ENCODE measurements around the gene MOK.
A peak's percentile ranks its signal among the peaks of the same experiment; 100 is the strongest.

Gene MOK

DNA sequence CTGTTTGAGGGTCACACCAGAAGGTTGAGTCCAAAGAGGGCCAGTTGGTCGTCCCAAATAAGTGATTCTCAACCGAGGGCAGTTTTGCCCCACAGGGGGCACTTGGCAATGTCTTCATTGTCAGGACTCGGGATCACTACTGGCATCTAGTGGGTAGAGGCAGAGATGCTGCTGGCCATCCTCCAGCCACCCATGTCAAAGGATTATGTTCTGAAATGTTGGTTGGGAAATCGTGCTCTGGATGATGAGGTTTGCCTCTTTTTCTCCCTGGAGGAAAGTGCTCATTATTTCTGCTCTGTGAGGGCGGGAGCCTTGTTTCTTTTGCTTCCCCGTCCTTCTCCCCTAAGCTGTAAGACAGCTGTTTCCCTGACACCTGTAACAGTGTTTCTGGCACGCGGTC is 18.1 kb upstream of the MOK start:
- Histone ChIP-seq H4K8ac (ENCODE audit: low read depth, low read length) (no peak overlapping the region), H3K18ac (ENCODE audit: low read length) (no peak overlapping the region), H3K79me2 (ENCODE audit: control insufficient read depth, insufficient read depth, low read length, poor library complexity) (peaks cover 8% of the 10 kb centered on the region), H3K27me3 (ENCODE audit: insufficient read depth, low read length) (no peaks in the 10 kb centered on the region), H3K4me3 (ENCODE audit: low read depth, low read length) (no peak overlapping the region), H4K91ac (ENCODE audit: low read depth, low read length) (no peak overlapping the region), H2AFZ (ENCODE audit: insufficient read depth, low read length, poor library complexity) (no peak overlapping the region), H2BK120ac (ENCODE audit: insufficient read depth, low read length, poor library complexity) (no peak overlapping the region), H2BK12ac (ENCODE audit: low read length) (no peak overlapping the region), H3K36me3 (ENCODE audit: control insufficient read depth in 1 of 2, insufficient read depth in 2 of 2, low read length in 2 of 2) (peaks cover 0 to 4% of the 10 kb centered on the region in 2 experiments), H3K9me3 (ENCODE audit: insufficient read depth, low read depth, low read length) (no peaks in the 10 kb centered on the region), H2AK5ac (ENCODE audit: low read length) (no peak overlapping the region), H3K4ac (ENCODE audit: low read depth, low read length) (no peak overlapping the region), H3K14ac (ENCODE audit: low read length) (no peak overlapping the region), H3K9ac (ENCODE audit: low read length) (no peak overlapping the region), H3K79me1 (ENCODE audit: low read length) (peaks cover 10% of the 10 kb centered on the region), H3K27ac (ENCODE audit: low read depth, low read length) (no peak overlapping the region), H2BK5ac (ENCODE audit: low read depth, low read length, poor library complexity) (no peak overlapping the region), H3K4me1 (ENCODE audit: control insufficient read depth in 1 of 2, insufficient read depth in 2 of 2, low read length in 2 of 2) (peaks cover 16 to 18% of the 10 kb centered on the region in 2 experiments), H4K12ac (ENCODE audit: low read depth, low read length) (no peak overlapping the region), H3K23ac (ENCODE audit: low read length) (no peak overlapping the region), H3K4me2 (ENCODE audit: low read length) (no peak overlapping the region)
- no CpG with 5 or more reads among the region's 8 CpGs for WGBS (ENCODE audit: extremely low coverage, insufficient coverage, insufficient read length)
- DNase-seq, result peak in 1 of 2 donors; percentile 36

GRCh38 chr14:102321456-102322422 is 16.8 kb upstream of the MOK start:
- Histone ChIP-seq H2AK5ac (ENCODE audit: low read length) (no peak overlapping the region), H3K9me3 (ENCODE audit: insufficient read depth, low read depth, low read length) (no peaks in the 10 kb centered on the region), H4K12ac (ENCODE audit: low read depth, low read length) (no peak overlapping the region), H3K36me3 (ENCODE audit: control insufficient read depth in 1 of 2, insufficient read depth in 2 of 2, low read length in 2 of 2) (peaks cover 0 to 4% of the 10 kb centered on the region in 2 experiments), H3K4ac (ENCODE audit: low read depth, low read length) (no peak overlapping the region), H4K8ac (ENCODE audit: low read depth, low read length) (no peak overlapping the region), H4K91ac (ENCODE audit: low read depth, low read length) (no peak overlapping the region), H2AFZ (ENCODE audit: insufficient read depth, low read length, poor library complexity) (no peak overlapping the region), H2BK12ac (ENCODE audit: low read length) (no peak overlapping the region), H3K79me1 (ENCODE audit: low read length) (peaks cover 10% of the 10 kb centered on the region), H3K23ac (ENCODE audit: low read length) (no peak overlapping the region), H3K4me3 (ENCODE audit: low read depth, low read length) (no peak overlapping the region), H3K79me2 (ENCODE audit: control insufficient read depth, insufficient read depth, low read length, poor library complexity) (peaks cover 8% of the 10 kb centered on the region), H2BK5ac (ENCODE audit: low read depth, low read length, poor library complexity) (no peak overlapping the region), H3K4me1 (ENCODE audit: control insufficient read depth in 1 of 2, insufficient read depth in 2 of 2, low read length in 2 of 2) (peaks cover 12 to 14% of the 10 kb centered on the region in 2 experiments), H3K18ac (ENCODE audit: low read length) (no peak overlapping the region), H3K27me3 (ENCODE audit: insufficient read depth, low read length) (no peaks in the 10 kb centered on the region), H2BK120ac (ENCODE audit: insufficient read depth, low read length, poor library complexity) (no peak overlapping the region), H3K4me2 (ENCODE audit: low read length) (no peak overlapping the region), H3K9ac (ENCODE audit: low read length) (no peak overlapping the region), H3K27ac (ENCODE audit: low read depth, low read length) (no peak overlapping the region), H3K14ac (ENCODE audit: low read length) (no peak overlapping the region)
- WGBS (ENCODE audit: extremely low coverage, insufficient coverage, insufficient read length), result no CpG with 5 or more reads among the region's 12 CpGs
- DNase-seq, result no peak

- Histone ChIP-seq H3K4ac (ENCODE audit: low read depth, low read length) (no peak overlapping the region), H3K23ac (ENCODE audit: low read length) (no peak overlapping the region), H3K27me3 (ENCODE audit: insufficient read depth, low read length) (no peaks in the 10 kb centered on the region), H3K9ac (ENCODE audit: low read length) (no peak overlapping the region), H4K8ac (ENCODE audit: low read depth, low read length) (peak overlapping the region; percentile 95), H3K27ac (ENCODE audit: low read depth, low read length) (no peak overlapping the region), H3K36me3 (ENCODE audit: control insufficient read depth in 1 of 2, insufficient read depth in 2 of 2, low read length in 2 of 2) (peaks cover 0 to 4% of the 10 kb centered on the region in 2 experiments), H3K4me1 (ENCODE audit: control insufficient read depth in 1 of 2, insufficient read depth in 2 of 2, low read length in 2 of 2) (peaks cover 9 to 11% of the 10 kb centered on the region in 2 experiments), H3K9me3 (ENCODE audit: insufficient read depth, low read depth, low read length) (no peaks in the 10 kb centered on the region), H2AK5ac (ENCODE audit: low read length) (no peak overlapping the region), H4K12ac (ENCODE audit: low read depth, low read length) (no peak overlapping the region), H3K4me3 (ENCODE audit: low read depth, low read length) (no peak overlapping the region), H2BK5ac (ENCODE audit: low read depth, low read length, poor library complexity) (no peak overlapping the region), H3K4me2 (ENCODE audit: low read length) (peak overlapping the region; percentile 64), H4K91ac (ENCODE audit: low read depth, low read length) (no peak overlapping the region), H3K18ac (ENCODE audit: low read length) (no peak overlapping the region), H3K79me1 (ENCODE audit: low read length) (peaks cover 10% of the 10 kb centered on the region), H2AFZ (ENCODE audit: insufficient read depth, low read length, poor library complexity) (no peak overlapping the region), H3K79me2 (ENCODE audit: control insufficient read depth, insufficient read depth, low read length, poor library complexity) (peaks cover 8% of the 10 kb centered on the region), H3K14ac (ENCODE audit: low read length) (no peak overlapping the region), H2BK120ac (ENCODE audit: insufficient read depth, low read length, poor library complexity) (no peak overlapping the region), H2BK12ac (ENCODE audit: low read length) (no peak overlapping the region)
- DNase-seq, result no peak
- no CpG with 5 or more reads among the region's 17 CpGs for WGBS (ENCODE audit: extremely low coverage, insufficient coverage, insufficient read length)
Measured at GRCh38 chr14:102320671-102321455, 15.9 kb upstream of the MOK start.

- Histone ChIP-seq H3K4ac (ENCODE audit: low read depth, low read length) (peak overlapping the region; percentile 60), H2BK120ac (ENCODE audit: insufficient read depth, low read length, poor library complexity) (peak overlapping the region; percentile 52), H3K4me3 (ENCODE audit: low read depth, low read length) (peak overlapping the region; percentile 83), H2AK5ac (ENCODE audit: low read length) (peak overlapping the region; percentile 12), H3K9ac (ENCODE audit: low read length) (peak overlapping the region; percentile 97), H4K8ac (ENCODE audit: low read depth, low read length) (peak overlapping the region; percentile 95), H4K91ac (ENCODE audit: low read depth, low read length) (peak overlapping the region; percentile 81), H3K14ac (ENCODE audit: low read length) (peak overlapping the region; percentile 76), H3K9me3 (ENCODE audit: insufficient read depth, low read depth, low read length) (no peaks in the 10 kb centered on the region), H3K23ac (ENCODE audit: low read length) (no peak overlapping the region), H4K12ac (ENCODE audit: low read depth, low read length) (peak overlapping the region; percentile 66), H2AFZ (ENCODE audit: insufficient read depth, low read length, poor library complexity) (peak overlapping the region; percentile 48), H3K4me1 (ENCODE audit: control insufficient read depth in 1 of 2, insufficient read depth in 2 of 2, low read length in 2 of 2) (peaks cover 8 to 9% of the 10 kb centered on the region in 2 experiments), H3K18ac (ENCODE audit: low read length) (peak overlapping the region; percentile 62), H3K4me2 (ENCODE audit: low read length) (peak overlapping the region; percentile 64), H2BK12ac (ENCODE audit: low read length) (no peak overlapping the region), H3K27ac (ENCODE audit: low read depth, low read length) (peak overlapping the region; percentile 14), H3K79me2 (ENCODE audit: control insufficient read depth, insufficient read depth, low read length, poor library complexity) (peaks cover 8% of the 10 kb centered on the region), H3K36me3 (ENCODE audit: control insufficient read depth in 1 of 2, insufficient read depth in 2 of 2, low read length in 2 of 2) (peaks cover 0 to 4% of the 10 kb centered on the region in 2 experiments), H2BK5ac (ENCODE audit: low read depth, low read length, poor library complexity) (no peak overlapping the region), H3K27me3 (ENCODE audit: insufficient read depth, low read length) (no peaks in the 10 kb centered on the region), H3K79me1 (ENCODE audit: low read length) (peaks cover 10% of the 10 kb centered on the region)
- peak; percentile 13 to 41 for DNase-seq
- WGBS (ENCODE audit: extremely low coverage, insufficient coverage, insufficient read length), result no CpG with 5 or more reads among the region's 30 CpGs
Measured at GRCh38 chr14:102320033-102320660, 15.2 kb upstream of the MOK start.

All from trophoblast cell (in vitro differentiated cells and primary cell).